OCI-LY1 (cell line): ENCODE measurements around the gene CTBP2.

Experiments used
- H2AFZ ChIP-seq: fragments of 200-600 bp; sonication (generic), shearing (Covaris generic); 2 replicates; pipeline ENCODE4 v1.6.0; 2014; ENCODE audit warnings: antibody characterized with exemption, mild to moderate bottlenecking, low read length
- H3F3A ChIP-seq: fragments of 200-600 bp; sonication (generic), shearing (Covaris generic); 2 replicates; pipeline ENCODE4 v1.6.0; 2014; ENCODE audit warnings: mild to moderate bottlenecking, antibody characterized with exemption, low read length, moderate library complexity; ENCODE audit not compliant: insufficient read depth
- H3K27ac ChIP-seq: fragments of 200-600 bp; sonication (generic); 2 replicates; pipeline ENCODE4 v1.5.1; 2014; ENCODE audit warnings: low read length, mixed run types, mild to moderate bottlenecking, low read depth; ENCODE audit not compliant: poor library complexity, severe bottlenecking
- H3K27me3 ChIP-seq: fragments of 200-600 bp; sonication (generic); 2 replicates; pipeline ENCODE4 v1.6.0; 2014; ENCODE audit warnings: antibody characterized with exemption, mild to moderate bottlenecking, low read length, moderate library complexity; ENCODE audit not compliant: insufficient read depth
- H3K36me3 ChIP-seq: fragments of 200-600 bp; sonication (generic); 2 replicates; pipeline ENCODE4 v1.6.1; 2014; ENCODE audit warnings: mild to moderate bottlenecking, antibody characterized with exemption, low read length, moderate library complexity, mixed read lengths; ENCODE audit not compliant: insufficient read depth
- H3K4me1 ChIP-seq: fragments of 200-600 bp; sonication (generic); 2 replicates; pipeline ENCODE4 v1.5.1; 2014; ENCODE audit warnings: mild to moderate bottlenecking, low read length, moderate library complexity; ENCODE audit not compliant: insufficient read depth, severe bottlenecking
- H3K4me2 ChIP-seq: fragments of 200-600 bp; sonication (generic), shearing (Covaris generic); 2 replicates; pipeline ENCODE4 v1.6.1; 2014; ENCODE audit warnings: low read length
- H3K4me3 ChIP-seq: fragments of 200-600 bp; sonication (generic); 2 replicates; pipeline ENCODE4 v1.5.1; 2014; ENCODE audit warnings: low read length, low read depth, mild to moderate bottlenecking, mixed read lengths; ENCODE audit not compliant: poor library complexity, severe bottlenecking
- H3K79me2 ChIP-seq: fragments of 200-600 bp; shearing (Covaris generic); 2 replicates; pipeline ENCODE4 v1.6.1; 2016; ENCODE audit warnings: mixed run types, low read length, mixed read lengths; ENCODE audit not compliant: insufficient read depth
- H3K9ac ChIP-seq: fragments of 200-600 bp; sonication (generic), shearing (Covaris generic); 2 replicates; pipeline ENCODE4 v1.6.1; 2014; ENCODE audit warnings: mild to moderate bottlenecking, low read length, mixed read lengths
- H3K9me2 ChIP-seq: fragments of 200-600 bp; sonication (generic), shearing (Covaris generic); 2 replicates; pipeline ENCODE4 v1.6.1; 2014; ENCODE audit warnings: low read depth, mild to moderate bottlenecking, low read length, mixed read lengths
- H3K9me3 ChIP-seq: fragments of 200-600 bp; shearing (Covaris generic); 2 replicates; pipeline ENCODE4 v1.6.1; 2014; ENCODE audit warnings: low read length, mixed read lengths
- H4K20me1 ChIP-seq: fragments of 200-600 bp; sonication (generic), shearing (Covaris generic); 2 replicates; pipeline ENCODE4 v1.6.0; 2016; ENCODE audit warnings: mild to moderate bottlenecking, low read length; ENCODE audit not compliant: insufficient read depth
- EZH2 ChIP-seq: fragments of 200-600 bp; sonication (generic), shearing (Covaris generic); IDR thresholded peaks from 2 replicates; pipeline ENCODE4 v1.8.0; 2017; ENCODE audit warnings: borderline replicate concordance, mixed run types, mild to moderate bottlenecking, antibody characterized with exemption, low read length, moderate library complexity, mixed read lengths
- TF ChIP-seq, protein P1 (sequence below): fragments of 200-600 bp; sonication (generic), shearing (Covaris generic); IDR thresholded peaks from 2 replicates; pipeline ENCODE4 v1.5.1; 2017; ENCODE audit warnings: mild to moderate bottlenecking, antibody characterized with exemption, low read length, moderate library complexity, mixed read lengths

The CTBP2 gene

DNA sequence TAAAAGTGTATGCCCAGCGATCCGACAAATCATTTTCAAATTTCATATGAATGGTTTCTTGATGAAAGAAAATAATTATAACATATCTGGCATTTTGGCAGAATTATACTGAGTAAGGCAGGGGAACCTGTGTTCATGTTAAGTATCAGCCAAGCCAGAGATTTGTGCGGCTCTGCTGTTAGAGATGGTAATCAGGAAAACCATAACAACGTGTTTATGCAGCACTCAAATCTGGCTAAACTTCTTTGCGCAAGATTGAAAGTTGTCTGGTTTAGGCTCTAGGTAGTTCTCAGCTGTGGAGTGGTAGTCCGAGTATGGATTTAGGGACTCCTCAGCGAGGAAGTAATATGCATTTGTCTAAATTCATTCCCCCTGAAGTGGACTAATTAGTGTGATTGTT lies 8.9 kb upstream of the CTBP2 start:
- Histone ChIP-seq H3K36me3 (no peaks in the 10 kb centered on the region), H3K9me3 (no peaks in the 10 kb centered on the region), H3K4me2 (no peak overlapping the region), H3K4me1 (no peaks in the 10 kb centered on the region), H3K27ac (no peak overlapping the region), H4K20me1 (no peaks in the 10 kb centered on the region), H2AFZ (no peak overlapping the region), H3K9me2 (no peaks in the 10 kb centered on the region), H3F3A (no peaks in the 10 kb centered on the region), H3K27me3 (no peaks in the 10 kb centered on the region), H3K79me2 (no peaks in the 10 kb centered on the region), H3K9ac (no peak overlapping the region), H3K4me3 (no peak overlapping the region)
- TF ChIP-seq, protein P1, sequence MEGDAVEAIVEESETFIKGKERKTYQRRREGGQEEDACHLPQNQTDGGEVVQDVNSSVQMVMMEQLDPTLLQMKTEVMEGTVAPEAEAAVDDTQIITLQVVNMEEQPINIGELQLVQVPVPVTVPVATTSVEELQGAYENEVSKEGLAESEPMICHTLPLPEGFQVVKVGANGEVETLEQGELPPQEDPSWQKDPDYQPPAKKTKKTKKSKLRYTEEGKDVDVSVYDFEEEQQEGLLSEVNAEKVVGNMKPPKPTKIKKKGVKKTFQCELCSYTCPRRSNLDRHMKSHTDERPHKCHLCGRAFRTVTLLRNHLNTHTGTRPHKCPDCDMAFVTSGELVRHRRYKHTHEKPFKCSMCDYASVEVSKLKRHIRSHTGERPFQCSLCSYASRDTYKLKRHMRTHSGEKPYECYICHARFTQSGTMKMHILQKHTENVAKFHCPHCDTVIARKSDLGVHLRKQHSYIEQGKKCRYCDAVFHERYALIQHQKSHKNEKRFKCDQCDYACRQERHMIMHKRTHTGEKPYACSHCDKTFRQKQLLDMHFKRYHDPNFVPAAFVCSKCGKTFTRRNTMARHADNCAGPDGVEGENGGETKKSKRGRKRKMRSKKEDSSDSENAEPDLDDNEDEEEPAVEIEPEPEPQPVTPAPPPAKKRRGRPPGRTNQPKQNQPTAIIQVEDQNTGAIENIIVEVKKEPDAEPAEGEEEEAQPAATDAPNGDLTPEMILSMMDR = no peak
- no peak for TF ChIP-seq EZH2

DNA sequence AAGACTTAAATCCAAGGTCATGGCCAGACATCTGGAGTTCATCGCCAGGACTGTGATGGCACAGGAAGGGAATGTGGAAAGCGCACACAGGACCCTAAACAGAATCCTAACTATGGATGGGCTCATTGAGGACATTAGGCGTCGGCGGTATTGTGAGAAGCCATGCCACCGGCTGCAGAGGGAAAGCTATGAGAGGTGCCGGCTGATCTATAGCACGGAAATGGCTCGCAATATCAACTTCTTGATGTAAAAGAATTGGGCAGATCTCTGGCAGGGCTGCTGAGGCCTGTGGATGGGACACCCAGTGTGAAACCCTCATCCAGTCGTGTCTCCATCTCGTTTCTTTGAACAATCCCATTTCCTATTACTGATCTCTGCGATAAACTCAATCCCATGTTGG lies 6.3 kb upstream of the CTBP2 start:
- Histone ChIP-seq H2AFZ (no peak overlapping the region), H3F3A (no peaks in the 10 kb centered on the region), H3K4me3 (no peak overlapping the region), H3K36me3 (no peaks in the 10 kb centered on the region), H3K4me2 (no peak overlapping the region), H4K20me1 (no peaks in the 10 kb centered on the region), H3K4me1 (no peaks in the 10 kb centered on the region), H3K27ac (no peak overlapping the region), H3K9me3 (no peaks in the 10 kb centered on the region), H3K27me3 (no peaks in the 10 kb centered on the region), H3K9ac (no peak overlapping the region), H3K9me2 (no peaks in the 10 kb centered on the region), H3K79me2 (no peaks in the 10 kb centered on the region)
- TF ChIP-seq EZH2 = no peak

GRCh38 chr10:125165584-125166573 lies 5.5 kb upstream of the CTBP2 start:
- H3K4me2 ChIP-seq = no peak overlapping the region
- no peaks in the 10 kb centered on the region for H3K36me3 ChIP-seq
- no peak overlapping the region for H3K27ac ChIP-seq
- H3K9me2 ChIP-seq = no peaks in the 10 kb centered on the region
- TF ChIP-seq, protein P1 = no peak
- no peak for TF ChIP-seq EZH2
- H2AFZ ChIP-seq = no peak overlapping the region
- H3K4me3 ChIP-seq = no peak overlapping the region
- H4K20me1 ChIP-seq = no peaks in the 10 kb centered on the region
- H3K4me1 ChIP-seq = no peaks in the 10 kb centered on the region
- H3K79me2 ChIP-seq = no peaks in the 10 kb centered on the region
- no peak overlapping the region for H3K9ac ChIP-seq
- no peaks in the 10 kb centered on the region for H3K9me3 ChIP-seq
- no peaks in the 10 kb centered on the region for H3F3A ChIP-seq
- no peaks in the 10 kb centered on the region for H3K27me3 ChIP-seq
